Measurements from ENCODE around the gene ATP6V1F.
A peak's percentile ranks its signal among the peaks of the same experiment; 100 is the strongest.

ATP6V1F gene

GRCh38 chr7:128841921-128842673 lies 20.6 kb upstream of the ATP6V1F start:
- no peak overlapping the region for H3K9ac ChIP-seq (ENCODE audit: low read length)
- no peaks in the 10 kb centered on the region for H3F3A ChIP-seq (ENCODE audit: insufficient read depth)
- H3K79me2 ChIP-seq (ENCODE audit: insufficient read depth, low read length) = no peaks in the 10 kb centered on the region
- H3K36me3 ChIP-seq (ENCODE audit: low read length) = no peaks in the 10 kb centered on the region
- no peaks in the 10 kb centered on the region for H4K20me1 ChIP-seq (ENCODE audit: low read depth, low read length)
- no peak overlapping the region for H3K4me2 ChIP-seq (ENCODE audit: low read depth, low read length, poor library complexity, severe bottlenecking)
- H3K4me3 ChIP-seq (ENCODE audit: insufficient read depth, low read length, poor library complexity, severe bottlenecking) = no peak overlapping the region
- H3K27ac ChIP-seq (ENCODE audit: low read depth, low read length) = no peak overlapping the region
- H3K27me3 ChIP-seq (ENCODE audit: low read length) = no peaks in the 10 kb centered on the region
- no peak overlapping the region for H2AFZ ChIP-seq (ENCODE audit: low read depth, low read length, severe bottlenecking)
- no peaks in the 10 kb centered on the region for H3K9me3 ChIP-seq (ENCODE audit: insufficient read depth, low read length)
- no peaks in the 10 kb centered on the region for H3K9me2 ChIP-seq (replicated peaks; ENCODE audit: insufficient read depth, low read length)
- TF ChIP-seq CTCF (IDR thresholded peaks at IDR 0.05; ENCODE audit: insufficient read depth, low read length, poor library complexity, severe bottlenecking) (peak; percentile 55), EZH2phosphoT487 (conservative IDR thresholded peaks at IDR 0.05; ENCODE audit: low read length) (no peak)

- Histone ChIP-seq H3F3A (ENCODE audit: insufficient read depth) (no peaks in the 10 kb centered on the region), H3K27me3 (ENCODE audit: low read length) (no peaks in the 10 kb centered on the region), H3K9me2 (replicated peaks; ENCODE audit: insufficient read depth, low read length) (no peaks in the 10 kb centered on the region), H3K4me3 (ENCODE audit: insufficient read depth, low read length, poor library complexity, severe bottlenecking) (no peak overlapping the region), H3K9me3 (ENCODE audit: insufficient read depth, low read length) (no peaks in the 10 kb centered on the region), H3K27ac (ENCODE audit: low read depth, low read length) (no peak overlapping the region), H3K79me2 (ENCODE audit: insufficient read depth, low read length) (no peaks in the 10 kb centered on the region), H3K4me2 (ENCODE audit: low read depth, low read length, poor library complexity, severe bottlenecking) (no peak overlapping the region), H4K20me1 (ENCODE audit: low read depth, low read length) (no peaks in the 10 kb centered on the region), H2AFZ (ENCODE audit: low read depth, low read length, severe bottlenecking) (no peak overlapping the region), H3K9ac (ENCODE audit: low read length) (no peak overlapping the region), H3K36me3 (ENCODE audit: low read length) (no peaks in the 10 kb centered on the region)
- no peak for TF ChIP-seq CTCF (IDR thresholded peaks at IDR 0.05; ENCODE audit: insufficient read depth, low read length, poor library complexity, severe bottlenecking)
- no peak for TF ChIP-seq EZH2phosphoT487 (conservative IDR thresholded peaks at IDR 0.05; ENCODE audit: low read length)
Observed at GRCh38 chr7:128842674-128843641, 19.7 kb upstream of the ATP6V1F start.

- H3K9me2 ChIP-seq (replicated peaks; ENCODE audit: insufficient read depth, low read length) = no peaks in the 10 kb centered on the region
- no peaks in the 10 kb centered on the region for H3K36me3 ChIP-seq (ENCODE audit: low read length)
- H3K79me2 ChIP-seq (ENCODE audit: insufficient read depth, low read length) = no peaks in the 10 kb centered on the region
Observed at GRCh38 chr7:128843938-128844621, 18.6 kb upstream of the ATP6V1F start.

More at GRCh38 chr7:128843938-128844621, 18.6 kb upstream of the ATP6V1F start:
- TF ChIP-seq CTCF (IDR thresholded peaks at IDR 0.05; ENCODE audit: insufficient read depth, low read length, poor library complexity, severe bottlenecking) = no peak
- TF ChIP-seq EZH2phosphoT487 (conservative IDR thresholded peaks at IDR 0.05; ENCODE audit: low read length) = no peak
- no peaks in the 10 kb centered on the region for H4K20me1 ChIP-seq (ENCODE audit: low read depth, low read length)
- no peak overlapping the region for H3K4me2 ChIP-seq (ENCODE audit: low read depth, low read length, poor library complexity, severe bottlenecking)
- H3K9me3 ChIP-seq (ENCODE audit: insufficient read depth, low read length) = no peaks in the 10 kb centered on the region
- H3K27me3 ChIP-seq (ENCODE audit: low read length) = no peaks in the 10 kb centered on the region
- H3K27ac ChIP-seq (ENCODE audit: low read depth, low read length) = no peak overlapping the region
- no peak overlapping the region for H2AFZ ChIP-seq (ENCODE audit: low read depth, low read length, severe bottlenecking)
- H3F3A ChIP-seq (ENCODE audit: insufficient read depth) = no peaks in the 10 kb centered on the region
- no peak overlapping the region for H3K4me3 ChIP-seq (ENCODE audit: insufficient read depth, low read length, poor library complexity, severe bottlenecking)
- no peak overlapping the region for H3K9ac ChIP-seq (ENCODE audit: low read length)

All from SU-DHL-6 (cell line).